Measurements from ENCODE around the gene TAS2R41.
"Not testable (repeated sequence)": the region's sequence is repeated elsewhere in the genome, so short reads cannot be mapped to it uniquely, and the experiment has no call there.

Gene TAS2R41

DNA sequence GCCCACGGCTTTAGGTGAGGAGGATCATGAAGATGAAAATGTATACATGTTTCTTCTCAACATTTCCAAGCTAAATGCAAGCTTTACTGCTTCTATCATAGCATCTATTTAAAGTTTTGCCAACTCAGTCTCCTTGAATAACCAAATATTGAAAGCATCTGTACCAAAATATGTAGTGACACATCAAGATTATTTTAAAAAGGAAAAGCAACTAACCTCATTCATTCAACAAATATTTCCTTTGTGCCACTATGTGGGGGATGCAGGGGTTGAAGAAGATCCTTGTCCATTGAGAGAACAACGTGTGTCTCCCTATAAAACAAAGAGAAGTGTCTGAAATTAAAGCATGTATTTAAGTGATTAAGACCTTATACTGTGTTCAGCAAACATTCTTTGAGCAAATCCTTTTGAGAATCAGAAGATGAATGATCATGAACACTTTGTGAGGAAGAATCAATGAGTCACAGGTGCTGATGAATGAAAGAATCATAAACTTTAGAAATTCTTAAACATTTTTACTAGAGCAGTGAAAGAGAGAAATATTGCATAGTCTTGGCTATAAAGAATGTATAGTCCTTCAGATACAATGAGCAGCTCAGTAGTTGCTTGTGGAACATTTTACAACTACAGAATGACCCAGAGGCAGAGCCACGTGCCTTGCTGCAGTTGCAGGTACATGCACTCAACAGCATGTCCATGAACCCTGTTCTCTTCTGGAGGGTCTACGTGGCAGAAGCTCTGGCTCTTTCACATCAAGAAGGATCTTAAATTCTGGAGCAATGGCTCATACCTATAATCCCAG lies 20.5 kb upstream of the TAS2R41 start:
- DNase-seq (ENCODE audit: low read depth) = no peak

DNA sequence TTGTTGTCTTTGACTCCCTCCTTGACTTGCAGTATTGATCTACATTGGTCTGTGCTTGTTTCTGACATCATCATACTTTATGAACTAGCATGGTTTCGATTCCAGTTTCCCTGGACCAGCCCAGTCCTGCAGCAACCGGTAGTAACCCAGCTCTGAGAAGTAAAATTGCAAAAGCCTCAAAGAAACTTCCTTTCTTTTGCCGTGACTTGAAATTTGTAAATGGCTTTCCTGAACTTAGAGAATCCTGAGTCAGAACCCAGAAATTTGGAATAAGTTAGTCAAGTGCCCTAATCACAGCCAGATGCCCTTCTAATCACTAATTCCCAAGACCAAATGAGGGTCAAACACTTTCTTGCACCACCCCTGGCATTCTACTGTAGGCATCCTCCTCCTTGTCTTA lies 19.4 kb upstream of the TAS2R41 start:
- DNase-seq (ENCODE audit: low read depth) = peak; percentile 72

- DNase-seq (ENCODE audit: low read depth) = no peak
These were observed 19.0 kb upstream of the TAS2R41 start for GRCh38 chr7:143458681-143459080.

GRCh38 chr7:143459359-143459758 lies 18.3 kb upstream of the TAS2R41 start:
- DNase-seq (ENCODE audit: low read depth) = no peak

DNA sequence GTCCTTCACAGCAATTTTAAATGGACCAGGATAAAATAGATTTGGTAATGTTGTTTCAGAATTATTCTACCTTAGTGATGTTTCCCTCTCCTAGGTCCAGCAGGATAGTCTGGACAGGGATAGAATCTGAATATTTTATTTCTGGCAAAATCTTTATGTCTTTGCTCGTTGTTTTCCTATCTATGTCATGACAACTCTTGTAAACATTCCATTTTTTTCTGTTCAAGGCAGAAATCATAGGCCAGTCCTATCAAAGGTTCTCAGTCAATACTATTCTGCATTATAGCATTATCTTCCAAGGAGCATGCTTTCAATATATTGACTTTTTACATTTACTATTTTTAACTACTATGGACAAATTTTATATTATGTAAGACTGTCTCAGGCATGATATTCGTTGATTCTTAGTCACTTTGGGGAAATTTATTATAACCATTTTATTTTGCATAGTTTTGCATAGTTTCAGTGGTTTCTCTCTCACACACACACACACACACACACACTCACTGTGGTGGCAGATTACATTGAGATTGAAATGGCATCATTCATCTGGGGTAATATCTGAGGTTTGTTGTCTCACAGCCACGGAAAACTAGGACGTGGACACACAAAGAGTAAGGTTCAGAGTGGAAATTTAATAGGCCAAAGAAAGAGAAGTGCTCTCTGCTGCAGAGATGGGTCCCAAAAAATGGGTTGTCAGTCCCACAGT lies 17.2 kb upstream of the TAS2R41 start:
- DNase-seq (ENCODE audit: low read depth) = no peak

- DNase-seq (ENCODE audit: low read depth) = no peak
These were observed 15.6 kb upstream of the TAS2R41 start for GRCh38 chr7:143462045-143462444.

DNA sequence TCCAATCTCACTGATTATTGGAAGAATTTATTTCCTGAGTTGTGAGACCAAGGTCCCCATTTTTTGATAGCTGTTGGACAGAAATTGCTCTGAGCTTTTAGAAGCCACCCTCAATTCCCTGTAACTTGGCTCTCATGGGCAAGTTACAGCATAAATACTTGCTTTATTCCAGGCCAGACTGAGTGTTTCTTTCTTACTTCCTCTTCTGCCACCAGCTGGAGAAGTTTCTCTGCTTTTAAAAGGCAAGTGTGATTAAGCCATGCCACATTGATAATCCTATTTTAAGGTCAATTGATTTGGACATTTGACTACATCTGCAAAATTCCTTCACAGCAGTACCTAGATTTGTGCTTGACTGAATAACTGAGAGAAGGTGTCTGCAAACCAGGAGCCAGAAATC lies 14.1 kb upstream of the TAS2R41 start:
- no peak for DNase-seq (ENCODE audit: low read depth)

DNA sequence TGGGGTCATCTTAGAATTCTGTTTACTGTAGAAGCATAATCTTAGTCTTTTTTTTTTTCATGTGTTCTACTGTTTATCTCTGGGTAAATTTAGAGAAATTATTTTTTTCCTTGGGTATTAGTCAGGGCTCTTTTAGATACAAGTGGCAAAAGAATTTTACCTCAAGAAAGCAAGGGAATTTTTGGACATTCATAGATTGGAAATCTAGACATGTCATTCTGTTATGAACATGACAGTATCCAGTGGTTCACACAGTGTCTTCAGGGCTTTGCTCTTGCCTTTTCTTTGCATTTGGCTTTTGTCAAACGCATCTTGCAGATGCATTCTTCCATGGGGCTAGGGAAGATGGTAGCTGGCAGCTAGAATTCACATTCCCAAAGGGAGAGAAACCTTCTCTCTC lies 13.7 kb upstream of the TAS2R41 start:
- DNase-seq (ENCODE audit: low read depth) = no peak

- no peak for DNase-seq (ENCODE audit: low read depth)
These were observed 9.9 kb upstream of the TAS2R41 start for GRCh38 chr7:143467724-143468123.

GRCh38 chr7:143472071-143472689 lies 5.5 kb upstream of the TAS2R41 start:
- DNase-seq (ENCODE audit: low read depth) = not testable (repeated sequence)

- peak; percentile 58 for DNase-seq (ENCODE audit: low read depth)
These were observed 1.5 kb downstream of the TAS2R41 start for GRCh38 chr7:143479055-143479766.

DNA sequence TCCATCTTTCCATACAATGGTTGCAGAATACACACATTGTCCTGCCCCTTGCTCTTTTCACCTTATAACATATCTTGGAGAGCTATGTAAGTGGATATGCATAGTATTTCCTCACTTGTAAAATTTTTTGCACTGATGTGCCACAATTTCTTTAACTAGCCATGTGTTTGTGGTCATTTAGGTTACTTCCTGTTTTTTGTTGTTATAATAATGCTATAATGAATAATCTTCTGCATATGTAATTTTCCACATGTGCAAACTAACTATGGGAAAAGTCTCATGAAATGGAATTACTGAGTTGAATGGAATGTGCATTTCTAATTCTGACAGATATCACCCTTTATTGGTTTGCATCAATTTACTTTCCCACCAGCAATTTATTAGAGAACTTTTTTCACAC lies 2.8 kb downstream of the TAS2R41 start:
- peak; percentile 18 for DNase-seq (ENCODE audit: low read depth)

- DNase-seq (ENCODE audit: low read depth) = no peak
These were observed 6.4 kb downstream of the TAS2R41 start for GRCh38 chr7:143484119-143484518.

DNA sequence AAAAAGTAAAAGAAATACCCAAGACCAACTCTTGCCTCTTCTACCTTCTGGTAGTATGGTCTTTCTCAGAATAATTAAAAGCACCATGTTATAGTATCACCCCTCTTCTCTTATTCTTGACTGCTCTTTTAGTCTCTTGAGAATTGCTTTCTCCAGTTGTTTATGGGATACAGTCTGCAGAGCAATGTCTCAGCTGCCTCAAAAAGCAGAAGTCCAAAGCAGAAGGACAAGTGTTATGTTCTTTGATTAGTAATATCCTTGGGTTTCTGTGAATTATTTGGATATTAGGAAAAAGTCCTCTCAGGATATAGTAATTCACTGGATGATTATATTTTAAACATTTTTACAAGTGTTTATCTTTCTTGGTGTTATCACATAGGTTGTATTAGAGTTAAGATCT lies 7.4 kb downstream of the TAS2R41 start:
- DNase-seq (ENCODE audit: low read depth) = no peak

GRCh38 chr7:143485500-143485899 lies 7.8 kb downstream of the TAS2R41 start:
- no peak for DNase-seq (ENCODE audit: low read depth)

DNA sequence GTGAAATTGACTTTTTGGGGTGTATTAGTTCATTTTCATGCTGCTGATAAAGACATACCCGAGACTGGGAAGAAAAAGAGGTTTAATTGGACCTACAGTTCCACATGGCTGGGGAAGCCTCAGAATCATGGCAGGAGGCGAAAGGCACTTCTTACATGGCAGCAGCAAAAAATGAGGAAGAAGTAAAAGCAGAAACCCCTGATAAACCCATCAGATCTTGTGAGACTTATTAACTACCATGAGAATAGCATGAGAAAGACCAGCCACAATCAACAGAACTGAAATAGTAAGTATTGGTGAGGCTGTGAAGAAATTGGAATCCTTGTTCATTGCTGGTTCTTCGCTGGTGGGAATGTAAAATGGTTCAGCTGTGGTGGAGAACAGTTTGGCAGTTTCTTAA lies 8.6 kb downstream of the TAS2R41 start:
- not testable (repeated sequence) for DNase-seq (ENCODE audit: low read depth)

DNA sequence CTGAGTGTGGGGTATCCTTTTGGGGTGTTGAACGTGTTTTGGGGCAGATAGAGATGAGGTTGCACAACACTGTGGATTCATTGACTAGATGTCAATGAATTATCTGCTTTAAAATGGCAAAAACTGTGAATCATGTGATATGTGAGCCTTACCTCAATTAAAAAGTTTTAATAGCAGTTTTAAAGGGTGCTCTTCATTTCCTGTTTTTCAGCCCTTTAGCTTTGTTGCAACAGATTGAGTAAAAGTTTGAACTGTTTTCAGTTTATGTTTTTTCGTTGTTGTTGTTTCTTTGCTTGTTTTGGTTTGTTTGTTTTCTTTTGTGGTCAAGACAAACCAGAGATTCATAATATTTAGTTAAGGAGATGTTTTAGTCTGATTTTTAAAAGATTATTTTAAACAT lies 9.4 kb downstream of the TAS2R41 start:
- DNase-seq (ENCODE audit: low read depth) = no peak

DNA sequence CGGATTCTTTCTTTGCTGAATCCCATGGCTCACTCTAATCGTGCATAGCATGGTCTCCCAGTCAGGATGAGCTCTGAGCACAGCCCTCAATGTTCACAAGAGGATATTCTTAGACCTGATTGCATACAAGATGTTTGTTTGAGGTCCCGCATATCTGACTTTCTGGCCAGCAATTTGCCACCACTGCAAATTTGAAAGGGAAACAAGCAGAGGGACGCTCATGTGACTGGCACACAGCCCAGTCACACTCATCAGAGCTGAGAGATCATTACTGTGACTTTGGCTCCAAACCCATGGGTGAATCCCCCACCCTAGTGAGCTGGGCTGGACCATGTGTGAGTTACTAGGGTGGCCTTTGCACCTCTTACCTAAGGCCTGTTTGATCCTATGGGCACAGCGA lies 9.9 kb downstream of the TAS2R41 start:
- no peak for DNase-seq (ENCODE audit: low read depth)

DNA sequence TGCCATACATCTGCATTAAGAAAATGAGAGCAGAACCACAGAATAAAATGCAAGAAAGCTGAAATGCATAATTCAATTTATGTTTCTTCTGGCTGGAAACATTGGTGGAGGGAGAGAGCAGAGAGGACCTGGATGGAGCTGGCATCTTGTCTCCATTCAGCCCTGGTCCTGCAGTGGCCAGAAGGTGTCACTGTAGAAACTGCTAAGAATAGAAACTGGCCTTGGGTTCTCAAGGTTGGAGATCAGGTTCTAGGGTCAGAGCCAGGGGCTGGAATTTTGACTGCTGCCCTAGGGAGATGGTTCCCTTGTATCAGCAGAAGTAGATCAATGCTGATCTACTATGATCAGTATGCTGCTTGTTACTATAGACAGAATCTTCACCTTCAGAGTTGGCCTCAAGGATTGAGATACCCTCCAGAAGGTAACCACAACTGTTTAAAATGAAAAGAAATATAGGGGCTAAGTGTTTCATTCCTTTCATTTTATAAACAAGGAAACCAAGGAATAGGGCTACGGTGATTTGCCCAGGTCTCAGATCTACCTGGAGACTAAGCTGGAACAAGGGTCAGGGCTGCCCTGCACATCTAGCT lies 13.1 kb downstream of the TAS2R41 start:
- no peak for DNase-seq (ENCODE audit: low read depth)

DNA sequence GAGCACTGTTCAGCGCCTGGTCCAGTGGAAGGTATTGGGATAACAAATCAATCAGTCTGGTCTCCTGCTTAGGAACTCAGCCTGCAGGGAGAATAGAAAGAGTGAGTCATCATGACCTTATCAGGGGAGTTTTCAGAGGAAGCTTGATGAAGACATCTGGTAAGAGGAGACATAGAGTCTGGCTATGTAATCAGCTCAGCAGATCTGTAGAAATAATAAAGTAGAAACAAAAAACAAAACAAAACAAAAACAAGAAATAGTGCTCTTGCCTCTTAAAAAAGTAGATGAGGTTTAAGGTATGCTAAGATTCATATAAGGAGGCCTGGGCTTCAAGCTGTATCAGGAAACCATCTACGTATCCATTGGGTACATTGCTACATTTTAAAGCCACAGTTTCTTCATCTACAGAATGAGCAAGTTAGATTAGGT lies 14.4 kb downstream of the TAS2R41 start:
- no peak for DNase-seq (ENCODE audit: low read depth)

- DNase-seq (ENCODE audit: low read depth) = no peak
These were observed 15.4 kb downstream of the TAS2R41 start for GRCh38 chr7:143492799-143493739.
